ENCODE data around the gene ETV3L. TPM values are rescaled to one million over a fixed set of nuclear protein-coding genes. Genes with fewer than 3 reads are reported as not detected.

ETV3L gene
- total RNA-seq, 1 experiment from 2014 or later, result not detected

DNA sequence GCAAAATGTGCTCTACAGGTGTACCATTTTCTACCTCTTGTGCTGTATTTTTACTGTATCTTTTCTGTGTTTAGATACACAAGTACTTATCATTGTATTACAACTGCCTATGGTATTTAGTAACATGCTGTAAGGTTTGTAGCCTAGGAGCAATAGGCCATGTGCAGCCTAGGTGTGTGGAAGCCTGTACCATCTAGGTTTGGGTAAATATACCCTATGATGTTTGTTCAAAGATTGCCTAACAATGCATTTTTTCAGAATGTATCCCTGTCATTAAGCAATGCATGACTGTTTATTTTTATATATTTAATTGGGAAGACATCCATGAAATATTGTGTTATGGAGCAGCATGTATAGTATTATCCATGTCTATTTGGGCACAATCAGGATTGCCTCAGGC lies 11.0 kb downstream of the ETV3L start (continued):
- TF ChIP-seq, protein P1, sequence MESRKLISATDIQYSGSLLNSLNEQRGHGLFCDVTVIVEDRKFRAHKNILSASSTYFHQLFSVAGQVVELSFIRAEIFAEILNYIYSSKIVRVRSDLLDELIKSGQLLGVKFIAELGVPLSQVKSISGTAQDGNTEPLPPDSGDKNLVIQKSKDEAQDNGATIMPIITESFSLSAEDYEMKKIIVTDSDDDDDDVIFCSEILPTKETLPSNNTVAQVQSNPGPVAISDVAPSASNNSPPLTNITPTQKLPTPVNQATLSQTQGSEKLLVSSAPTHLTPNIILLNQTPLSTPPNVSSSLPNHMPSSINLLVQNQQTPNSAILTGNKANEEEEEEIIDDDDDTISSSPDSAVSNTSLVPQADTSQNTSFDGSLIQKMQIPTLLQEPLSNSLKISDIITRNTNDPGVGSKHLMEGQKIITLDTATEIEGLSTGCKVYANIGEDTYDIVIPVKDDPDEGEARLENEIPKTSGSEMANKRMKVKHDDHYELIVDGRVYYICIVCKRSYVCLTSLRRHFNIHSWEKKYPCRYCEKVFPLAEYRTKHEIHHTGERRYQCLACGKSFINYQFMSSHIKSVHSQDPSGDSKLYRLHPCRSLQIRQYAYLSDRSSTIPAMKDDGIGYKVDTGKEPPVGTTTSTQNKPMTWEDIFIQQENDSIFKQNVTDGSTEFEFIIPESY (IDR thresholded peaks at IDR 0.05; ENCODE audit: extremely low read depth, insufficient replicate concordance, low read length), result no peak
- TF ChIP-seq SIN3A (IDR thresholded peaks at IDR 0.05; ENCODE audit: low read depth) (no peak), ELF1 (IDR thresholded peaks at IDR 0.05; ENCODE audit: borderline replicate concordance, low read depth) (no peak), SP1 (IDR thresholded peaks at IDR 0.05; ENCODE audit: low read depth) (no peak), POLR2AphosphoS5 (IDR thresholded peaks at IDR 0.05; ENCODE audit: low read depth, low read length) (no peak)

DNA sequence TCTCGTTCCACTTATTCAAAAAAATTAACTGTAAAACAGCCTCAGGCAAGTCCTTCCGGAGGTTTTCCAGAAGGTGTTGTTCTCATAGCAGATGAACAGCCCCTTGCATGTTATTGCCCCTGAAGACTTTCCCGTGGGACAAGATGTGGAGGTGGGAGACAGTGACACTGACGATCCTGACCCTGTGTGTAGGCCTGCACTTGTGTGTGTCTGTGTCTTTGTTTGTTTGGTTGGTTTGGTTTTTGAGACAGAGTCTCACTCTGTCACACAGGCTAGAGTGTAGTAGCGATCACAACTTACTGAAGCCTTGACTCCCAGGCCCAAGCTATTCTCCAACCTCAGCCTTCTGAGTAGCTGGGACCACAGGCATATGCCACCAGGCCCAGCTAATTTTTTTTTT lies 12.6 kb downstream of the ETV3L start:
- Histone ChIP-seq H3K4me1 (ENCODE audit: control insufficient read depth in 1 of 2, insufficient read depth in 2 of 2, low read length in 2 of 2) (0 out of 4 replicates have a peak, but pooled peaks cover 0 to 2% of the 10 kb centered on the region in 2 experiments), H4K20me1 (ENCODE audit: insufficient read depth) (no peaks in the 10 kb centered on the region), H2AFZ (ENCODE audit: low read depth, low read length, poor library complexity, severe bottlenecking) (no peak overlapping the region), H3K9me2 (ENCODE audit: insufficient read depth) (no peaks in the 10 kb centered on the region), H3K27me3 (ENCODE audit: insufficient read depth, low read length) (no peaks in the 10 kb centered on the region), H3K36me3 (ENCODE audit: control insufficient read depth in 1 of 2, insufficient read depth in 2 of 2, low read length in 2 of 2) (no peaks in the 10 kb centered on the region), H3K4me3 (replicated peaks in 1 of 2; ENCODE audit: low read depth in 1 of 2, low read length in 2 of 2) (no peak overlapping the region), H3K4me2 (ENCODE audit: low read length) (no peak overlapping the region), H3K9ac (ENCODE audit: low read length) (no peak overlapping the region), H3K79me2 (ENCODE audit: insufficient read depth, low read length) (no peaks in the 10 kb centered on the region), H3K27ac (ENCODE audit: low read depth, low read length) (no peak overlapping the region), H3K9me3 (ENCODE audit: control insufficient read depth in 1 of 2, insufficient read depth in 1 of 2, low read depth in 1 of 2, low read length in 2 of 2) (no peaks in the 10 kb centered on the region)
- RAD21 ChIA-PET (ENCODE audit: low non-redundant PET in 1 of 2, low total read pairs in 2 of 2, uncharacterized antibody in 2 of 2, unreplicated experiment in 2 of 2), result no interaction called here
- no TSS peak for BruUV-seq (replicated peaks)
- DNase-seq (ENCODE audit: low read depth, low spot score) (no peak), ATAC-seq (no peak)
- intact Hi-C loops (cut with micrococcal nuclease), result loop anchor here (10.0 kb wide), 1 partner anchor 398 kb away; no protein-coding TSS in a partner anchor
- TF ChIP-seq TCF7L2 (IDR thresholded peaks at IDR 0.05; ENCODE audit: borderline replicate concordance, extremely low read depth, insufficient read depth, insufficient read length), result no peak
- TF ChIP-seq ZFX (IDR thresholded peaks at IDR 0.05), result no peak
- TF ChIP-seq RAD21 (IDR thresholded peaks at IDR 0.05; ENCODE audit: low read depth), result no peak
- no peak for TF ChIP-seq EZH2 (IDR thresholded peaks at IDR 0.05)
- no peak for TF ChIP-seq SIN3A (IDR thresholded peaks at IDR 0.05; ENCODE audit: low read depth)
- TF ChIP-seq SRF (IDR thresholded peaks at IDR 0.05; ENCODE audit: low read depth), result no peak
- TF ChIP-seq YY1 (IDR thresholded peaks at IDR 0.05; ENCODE audit: extremely low read depth, insufficient replicate concordance, low read depth, low read length), result no peak
- TF ChIP-seq ZNF274 (IDR thresholded peaks at IDR 0.05; ENCODE audit: low read depth, low read length), result no peak
- TF ChIP-seq FOSL1 (IDR thresholded peaks at IDR 0.05; ENCODE audit: low read depth), result no peak
- TF ChIP-seq, protein P2, sequence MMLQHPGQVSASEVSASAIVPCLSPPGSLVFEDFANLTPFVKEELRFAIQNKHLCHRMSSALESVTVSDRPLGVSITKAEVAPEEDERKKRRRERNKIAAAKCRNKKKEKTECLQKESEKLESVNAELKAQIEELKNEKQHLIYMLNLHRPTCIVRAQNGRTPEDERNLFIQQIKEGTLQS (IDR thresholded peaks at IDR 0.05), result no peak
- TF ChIP-seq EZH2phosphoT487 (IDR thresholded peaks at IDR 0.05; ENCODE audit: borderline replicate concordance), result no peak
- TF ChIP-seq POLR2AphosphoS5 (IDR thresholded peaks at IDR 0.05; ENCODE audit: low read depth, low read length), result no peak
- TF ChIP-seq, protein P3, sequence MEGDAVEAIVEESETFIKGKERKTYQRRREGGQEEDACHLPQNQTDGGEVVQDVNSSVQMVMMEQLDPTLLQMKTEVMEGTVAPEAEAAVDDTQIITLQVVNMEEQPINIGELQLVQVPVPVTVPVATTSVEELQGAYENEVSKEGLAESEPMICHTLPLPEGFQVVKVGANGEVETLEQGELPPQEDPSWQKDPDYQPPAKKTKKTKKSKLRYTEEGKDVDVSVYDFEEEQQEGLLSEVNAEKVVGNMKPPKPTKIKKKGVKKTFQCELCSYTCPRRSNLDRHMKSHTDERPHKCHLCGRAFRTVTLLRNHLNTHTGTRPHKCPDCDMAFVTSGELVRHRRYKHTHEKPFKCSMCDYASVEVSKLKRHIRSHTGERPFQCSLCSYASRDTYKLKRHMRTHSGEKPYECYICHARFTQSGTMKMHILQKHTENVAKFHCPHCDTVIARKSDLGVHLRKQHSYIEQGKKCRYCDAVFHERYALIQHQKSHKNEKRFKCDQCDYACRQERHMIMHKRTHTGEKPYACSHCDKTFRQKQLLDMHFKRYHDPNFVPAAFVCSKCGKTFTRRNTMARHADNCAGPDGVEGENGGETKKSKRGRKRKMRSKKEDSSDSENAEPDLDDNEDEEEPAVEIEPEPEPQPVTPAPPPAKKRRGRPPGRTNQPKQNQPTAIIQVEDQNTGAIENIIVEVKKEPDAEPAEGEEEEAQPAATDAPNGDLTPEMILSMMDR (IDR thresholded peaks at IDR 0.05 in 2 of 3, conservative IDR thresholded peaks at IDR 0.05 in 1 of 3; ENCODE audit: borderline replicate concordance in 1 of 3, insufficient read depth in 1 of 3, low read depth in 2 of 3, low read length in 2 of 3), result no peak
- TF ChIP-seq SP1 (IDR thresholded peaks at IDR 0.05; ENCODE audit: low read depth), result no peak
- TF ChIP-seq, protein P4, sequence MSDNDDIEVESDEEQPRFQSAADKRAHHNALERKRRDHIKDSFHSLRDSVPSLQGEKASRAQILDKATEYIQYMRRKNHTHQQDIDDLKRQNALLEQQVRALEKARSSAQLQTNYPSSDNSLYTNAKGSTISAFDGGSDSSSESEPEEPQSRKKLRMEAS (IDR thresholded peaks at IDR 0.05), result no peak
- CTCF ChIA-PET, result interaction anchor here (2.2 to 2.6 kb wide), 2 partner anchors 13 to 68 kb away, joined by 10 to 28 read pairs; no protein-coding TSS in a partner anchor
- POLR2A ChIA-PET, result no interaction called here

Measured in HCT116 (cell line).